NCI-H1092 (cell line): ENCODE data around the gene MYH15.

Experiments used
- DNase-seq: peaks from one replicate; lab custom pipeline; 2025; lab: John Stamatoyannopoulos, UW

Gene MYH15

GRCh38 chr3:108471426-108471825 is 39.0 kb downstream of the MYH15 start:
- no peak for DNase-seq

DNA sequence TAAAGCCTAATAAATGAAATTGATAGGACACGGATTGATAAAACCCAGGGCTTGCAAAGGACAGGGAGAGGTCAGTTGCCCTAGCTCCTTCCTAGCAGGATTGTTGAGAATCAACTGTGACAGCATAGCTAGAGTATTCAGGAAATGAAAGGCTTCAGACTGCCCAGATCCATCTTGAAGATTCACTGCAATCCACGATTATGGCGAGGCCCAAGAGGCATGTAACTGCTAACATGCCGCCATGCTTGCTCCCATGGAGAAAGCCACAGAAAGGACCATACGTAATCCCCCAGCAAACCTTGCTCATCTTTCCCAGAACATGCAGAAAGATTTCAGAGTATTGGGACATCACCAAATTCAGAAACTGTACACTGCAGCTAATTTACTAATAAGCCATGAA is 41.3 kb downstream of the MYH15 start:
- DNase-seq: no peak

DNA sequence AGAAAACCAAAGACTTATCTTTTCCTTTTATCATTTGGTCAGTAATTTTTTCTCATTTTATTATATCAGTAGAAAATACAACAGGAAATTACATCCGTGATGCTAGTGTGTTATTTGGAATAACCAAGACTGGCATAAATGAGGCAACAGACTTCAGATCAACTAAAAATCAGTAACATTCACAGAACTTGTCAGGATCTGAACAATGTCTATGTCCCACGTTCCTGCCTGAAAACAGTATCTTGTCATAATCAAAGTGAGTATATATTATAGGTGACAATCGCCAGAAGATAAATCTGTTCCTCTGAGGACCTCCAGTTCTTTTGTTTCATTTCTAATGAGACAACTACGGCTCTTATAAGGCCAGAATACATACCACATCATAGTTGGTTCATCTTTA is 41.8 kb downstream of the MYH15 start:
- no peak for DNase-seq

DNA sequence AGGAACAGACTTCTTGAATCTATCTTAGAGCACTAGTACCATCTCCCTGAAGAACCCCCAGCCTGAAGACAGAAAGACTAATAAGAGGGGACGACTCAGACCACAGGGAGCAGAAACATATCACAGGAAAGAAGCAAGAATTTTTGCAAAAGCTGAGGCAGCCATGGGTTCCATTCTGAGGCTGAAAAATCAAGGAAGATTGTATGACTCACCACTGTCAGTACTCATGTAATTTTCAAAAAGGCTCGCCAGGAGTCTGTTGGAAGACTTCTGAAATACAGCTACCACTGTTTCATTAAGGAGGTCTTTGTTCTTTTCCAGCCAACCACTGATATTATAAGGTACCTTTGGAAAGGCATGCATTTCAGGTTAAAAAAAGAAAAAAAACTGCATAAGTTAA is 47.5 kb downstream of the MYH15 start:
- no peak for DNase-seq

GRCh38 chr3:108461661-108462111 is 48.7 kb downstream of the MYH15 start:
- no peak for DNase-seq

DNA sequence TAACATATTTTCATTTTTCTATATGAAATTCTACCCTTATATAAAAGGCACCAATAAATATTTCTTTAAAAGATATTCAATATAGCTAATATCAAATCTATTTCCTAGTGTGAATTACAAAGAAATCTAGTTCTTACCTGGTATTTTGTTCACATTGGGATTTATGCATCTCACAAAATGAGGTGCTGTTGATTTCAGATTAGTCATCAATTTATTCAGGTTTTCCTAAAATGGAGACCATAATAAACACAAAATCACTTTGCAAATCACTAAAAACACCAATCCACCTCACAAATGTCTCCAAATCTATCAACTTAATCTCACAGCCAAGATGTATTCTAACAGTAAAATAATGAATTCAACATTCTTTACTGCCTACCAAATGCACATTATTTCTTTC is 51.2 kb downstream of the MYH15 start:
- no peak for DNase-seq

GRCh38 chr3:108455212-108455705 is 55.1 kb downstream of the MYH15 start:
- no peak for DNase-seq

DNA sequence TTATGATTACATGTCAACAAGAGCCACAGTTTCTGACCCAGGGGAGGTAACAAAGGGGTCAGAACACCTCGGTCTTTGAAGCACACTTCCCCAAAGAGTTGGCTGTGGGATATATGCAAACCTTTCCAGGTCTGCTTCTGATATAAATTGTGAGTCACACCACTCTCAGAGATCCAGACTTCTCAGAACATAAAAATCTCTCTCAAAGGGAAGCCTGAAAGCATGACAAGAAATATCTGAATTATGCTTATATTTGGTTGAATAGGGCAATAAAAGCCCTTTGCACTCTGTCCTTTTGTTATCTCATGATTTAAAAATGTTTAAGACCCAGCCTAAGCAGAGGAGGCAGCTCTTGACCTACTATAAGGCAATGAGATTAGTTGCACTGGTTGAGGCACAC is 56.8 kb downstream of the MYH15 start:
- DNase-seq: no peak

DNA sequence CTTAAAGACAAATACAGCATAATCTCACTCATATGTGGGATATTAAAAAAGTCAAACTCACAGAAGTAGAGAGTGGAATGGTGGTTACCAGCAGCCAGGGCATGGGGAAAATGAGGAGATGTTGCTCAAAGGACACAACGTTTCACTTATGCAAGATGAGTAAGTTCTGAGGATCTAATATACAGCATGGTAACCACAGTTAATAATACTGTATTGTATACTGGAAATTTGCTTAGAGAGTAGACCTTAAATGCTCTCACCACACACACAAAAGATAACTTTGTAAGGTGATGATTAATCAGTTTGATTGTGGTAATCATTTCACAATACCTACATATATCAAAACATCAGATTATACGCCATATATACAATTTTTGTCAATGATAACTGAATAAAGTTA is 60.0 kb downstream of the MYH15 start:
- no peak for DNase-seq

DNA sequence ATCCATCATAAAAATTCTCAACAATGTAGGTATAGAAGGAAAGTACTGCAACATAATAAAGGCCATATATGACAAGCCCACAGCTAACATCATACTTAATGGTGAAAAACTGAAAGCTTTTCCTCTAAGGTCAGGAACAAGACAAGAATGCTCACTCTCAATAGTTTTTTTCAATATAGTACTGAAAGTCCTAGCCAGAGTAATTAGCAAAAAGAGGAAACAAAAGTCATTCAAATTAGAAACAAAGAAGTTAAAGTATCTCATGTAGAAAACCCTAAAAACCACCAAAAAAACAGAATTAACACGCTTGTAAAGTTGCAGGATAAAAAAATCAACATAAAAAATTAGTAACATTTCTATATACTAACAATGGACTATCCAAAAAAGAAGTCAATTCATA is 61.8 kb downstream of the MYH15 start:
- DNase-seq: no peak

DNA sequence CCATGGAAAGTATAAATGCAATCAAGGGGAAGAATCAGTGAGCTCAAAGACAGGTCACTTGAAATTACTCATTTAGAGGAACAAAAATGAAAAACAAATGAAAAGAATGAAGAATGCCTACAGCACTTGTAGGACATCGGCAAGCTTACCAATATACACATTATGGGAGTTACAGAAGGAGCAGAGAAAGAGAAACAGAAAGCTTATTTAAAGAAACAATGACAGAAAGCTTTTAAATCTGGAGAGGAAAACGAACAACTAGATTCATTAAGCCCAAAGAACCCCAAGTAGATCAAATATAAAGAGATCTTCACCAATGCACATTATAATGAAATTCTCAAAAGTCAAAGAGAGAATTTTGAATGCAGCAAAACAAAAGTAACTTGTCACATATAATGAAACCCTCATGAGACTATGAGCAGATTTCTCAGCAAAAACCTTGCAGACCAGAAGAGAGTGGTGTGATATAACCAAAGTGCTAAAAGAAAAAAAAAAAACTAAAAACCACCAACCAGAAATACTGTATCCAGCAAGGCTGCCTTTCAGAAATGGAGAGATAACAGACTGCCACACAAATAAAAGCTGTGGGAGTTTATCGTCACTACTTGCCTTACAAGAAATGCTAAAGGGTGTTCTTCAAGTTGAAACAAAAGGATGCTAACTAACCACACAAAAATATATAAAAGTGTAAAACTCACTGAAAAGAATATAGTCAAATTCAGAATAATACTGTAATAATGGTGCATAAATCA is 63.1 kb downstream of the MYH15 start:
- no peak for DNase-seq

DNA sequence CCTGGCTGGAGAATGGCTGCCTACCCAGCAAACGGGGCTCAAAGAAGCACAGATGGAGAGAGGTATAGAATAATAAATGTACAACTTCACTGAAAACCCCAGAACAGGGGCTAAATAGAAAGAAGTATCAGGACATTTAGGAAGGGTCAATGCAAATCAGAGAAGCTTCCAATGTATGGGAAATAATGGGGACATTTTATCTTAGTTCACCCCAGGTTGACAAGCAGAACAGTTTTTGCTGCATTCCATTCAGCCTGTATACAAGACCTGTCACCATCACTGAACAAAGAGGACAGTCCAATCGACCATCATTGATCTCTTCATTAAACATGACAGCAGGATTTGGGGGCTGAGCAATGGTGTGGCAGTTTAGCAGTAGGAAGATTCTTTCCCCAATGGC is 68.1 kb downstream of the MYH15 start:
- no peak for DNase-seq

DNA sequence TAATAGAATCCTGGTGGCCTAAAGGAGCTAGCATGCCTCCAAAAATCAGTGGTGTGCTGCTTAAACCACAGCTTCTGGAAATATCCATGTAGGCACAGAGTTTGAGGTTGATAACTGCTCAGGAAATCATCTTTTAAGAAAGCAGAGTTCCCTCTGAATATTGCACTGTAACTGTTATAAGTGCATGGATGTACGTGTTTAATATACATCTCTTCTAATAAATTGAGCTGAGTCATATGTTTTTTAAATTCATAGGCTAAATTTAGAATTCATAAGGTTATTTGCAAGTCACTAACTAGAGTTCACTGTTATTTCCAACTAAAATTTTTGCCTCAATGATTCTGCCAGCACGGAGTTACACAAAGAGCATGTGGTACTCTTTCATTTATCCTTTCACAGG is 68.9 kb downstream of the MYH15 start:
- no peak for DNase-seq

GRCh38 chr3:108441071-108441507 is 69.3 kb downstream of the MYH15 start:
- DNase-seq: peak; percentile 7

DNA sequence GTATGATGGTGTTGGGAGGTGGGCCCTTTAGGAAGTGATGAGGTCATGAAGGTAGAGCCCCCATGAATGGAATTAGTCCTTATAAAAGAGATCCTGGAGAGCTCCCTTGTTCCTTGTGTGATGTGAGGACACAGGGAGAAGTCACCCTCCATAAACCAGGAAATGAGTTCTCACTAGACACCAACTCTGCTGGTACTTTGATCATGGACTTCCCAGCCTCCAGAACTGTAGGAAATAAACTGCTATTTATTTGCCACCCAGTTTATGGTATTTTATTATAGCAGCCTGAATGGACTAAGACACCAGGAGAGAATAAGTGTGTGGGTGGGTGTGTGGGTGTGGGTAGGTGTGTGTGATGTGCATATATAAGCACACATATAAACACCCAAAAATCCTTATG is 71.9 kb downstream of the MYH15 start:
- no peak for DNase-seq

- peak; percentile 28 for DNase-seq
Measured at GRCh38 chr3:108437439-108437838, 73.0 kb downstream of the MYH15 start.

- no peak for DNase-seq
Measured at GRCh38 chr3:108433928-108434327, 76.5 kb downstream of the MYH15 start.

DNA sequence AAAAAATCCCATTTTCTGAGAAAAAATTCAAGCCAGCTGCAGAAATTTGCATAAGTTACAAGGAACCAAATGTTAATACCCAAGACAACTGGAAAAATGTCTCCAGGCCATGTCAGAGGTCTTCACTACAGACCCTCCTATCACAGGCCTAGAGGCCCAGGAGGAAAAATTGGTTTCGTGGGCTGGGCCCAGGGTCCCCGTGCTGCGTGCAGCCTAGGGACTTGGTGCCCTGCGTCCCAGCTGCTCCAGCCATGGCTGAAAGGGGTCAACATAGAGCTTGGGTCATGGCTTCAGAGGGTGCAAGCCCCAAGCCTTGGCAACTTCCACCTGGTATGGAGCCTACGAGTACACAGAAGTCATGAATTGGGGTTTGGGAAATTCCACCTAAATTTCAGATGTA is 78.0 kb downstream of the MYH15 start:
- no peak for DNase-seq

- no peak for DNase-seq
Measured at GRCh38 chr3:108430540-108430939, 79.9 kb downstream of the MYH15 start.

GRCh38 chr3:108428586-108428985 is 81.8 kb downstream of the MYH15 start:
- no peak for DNase-seq

GRCh38 chr3:108420926-108421325 is 89.5 kb downstream of the MYH15 start:
- DNase-seq: no peak

- no peak for DNase-seq
Measured at GRCh38 chr3:108416111-108416869, 94.1 kb downstream of the MYH15 start.

- DNase-seq: no peak
Measured at GRCh38 chr3:108415661-108416060, 94.7 kb downstream of the MYH15 start.
